Epithelial cell of proximal tubule (primary cell): ENCODE data around the gene TMEM14B. TPM values are rescaled to one million over a fixed set of nuclear protein-coding genes. Genes with fewer than 3 reads are reported as not detected.

Experiments used
- DNase-seq: peaks from one replicate; pipeline ENCODE4 v3.0.0-alpha.2; 2011; ENCODE audit warnings: low read depth
- H3K4me3 ChIP-seq: 2 replicates; pipeline ENCODE4 v1.5.1; 2011; ENCODE audit warnings: low read depth, mild to moderate bottlenecking, low read length
- CTCF ChIP-seq: conservative IDR thresholded peaks from 2 replicates; pipeline ENCODE4 v1.5.1; 2012; ENCODE audit warnings: low read depth, mild to moderate bottlenecking, low read length
- total RNA-seq: library from RNA; depleted of rRNA; stranded (reverse); fragments of >200 nt; gene quantifications from 2 replicates; pipeline ENCODE4 v1.2.3, GENCODE V29; 2015

Gene TMEM14B
- total RNA-seq, 1 donor from 2014 or later: 240 TPM

GRCh38 chr6:10763006-10763405 is 15.4 kb downstream of the TMEM14B start:
- DNase-seq: no peak

GRCh38 chr6:10769419-10769818 is 21.8 kb downstream of the TMEM14B start:
- no peak for DNase-seq
- no peak for TF ChIP-seq CTCF
- no peak overlapping the region for H3K4me3 ChIP-seq

More at GRCh38 chr6:10763006-10763405, 15.4 kb downstream of the TMEM14B start:
- no peak overlapping the region for H3K4me3 ChIP-seq
- no peak for TF ChIP-seq CTCF

GRCh38 chr6:10771371-10771894 is 23.8 kb downstream of the TMEM14B start:
- TF ChIP-seq CTCF: no peak
- no peak for DNase-seq
- H3K4me3 ChIP-seq: no peak overlapping the region

- H3K4me3 ChIP-seq: no peak overlapping the region
- TF ChIP-seq CTCF: no peak
- no peak for DNase-seq
Measured at GRCh38 chr6:10778230-10778629, 30.6 kb downstream of the TMEM14B start.

GRCh38 chr6:10779076-10779475 is 31.5 kb downstream of the TMEM14B start:
- DNase-seq: no peak
- H3K4me3 ChIP-seq: no peak overlapping the region
- TF ChIP-seq CTCF: no peak

GRCh38 chr6:10791673-10792072 is 44.1 kb downstream of the TMEM14B start:
- DNase-seq: no peak
- TF ChIP-seq CTCF: no peak
- no peak overlapping the region for H3K4me3 ChIP-seq

GRCh38 chr6:10792101-10792500 is 44.5 kb downstream of the TMEM14B start:
- TF ChIP-seq CTCF: no peak
- no peak for DNase-seq
- no peak overlapping the region for H3K4me3 ChIP-seq
